HepG2 (cell line): ENCODE results near the gene FAM219B.

Experiments used
- AHDC1 ChIP-seq: sonication (generic); formaldehyde crosslinking; IDR thresholded peaks from 2 replicates; pipeline ENCODE4 v1.5.1; 2020; ENCODE audit warnings: mild to moderate bottlenecking, missing genetic modification reagents, borderline replicate concordance
- CTCF ChIP-seq: sonication (generic); formaldehyde crosslinking; IDR thresholded peaks from 2 replicates; pipeline ENCODE4 v1.5.0; 2020; ENCODE audit warnings: mild to moderate bottlenecking, missing genetic modification reagents, moderate library complexity
- FOXM1 ChIP-seq: sonication (generic); formaldehyde crosslinking; IDR thresholded peaks from 2 replicates; pipeline ENCODE4 v1.5.0; 2020; ENCODE audit warnings: missing genetic modification reagents
- NFIC ChIP-seq: IDR thresholded peaks from 2 replicates; pipeline ENCODE4 v1.6.1; 2012; ENCODE audit warnings: mild to moderate bottlenecking, low read length, inconsistent platforms
- SAP130 ChIP-seq: IDR thresholded peaks from 2 replicates; pipeline ENCODE4 v1.6.1; 2016; ENCODE audit warnings: low read depth
- ZBTB21 ChIP-seq: sonication (generic); formaldehyde crosslinking; IDR thresholded peaks from 2 replicates; pipeline ENCODE4 v1.4.0; 2020; ENCODE audit warnings: missing genetic modification reagents
- ZBTB7A ChIP-seq: sonication (generic); formaldehyde crosslinking; IDR thresholded peaks from 2 replicates; pipeline ENCODE4 v1.8.0; 2022; ENCODE audit warnings: mild to moderate bottlenecking, missing genetic modification reagents
- ZNF777 ChIP-seq: sonication (generic); formaldehyde crosslinking; IDR thresholded peaks from 2 replicates; pipeline ENCODE4 v1.4.0; 2020; ENCODE audit warnings: missing genetic modification reagents
- ZNF83 ChIP-seq: sonication (generic); formaldehyde crosslinking; IDR thresholded peaks from 2 replicates; pipeline ENCODE4 v1.4.0; 2020; ENCODE audit warnings: missing genetic modification reagents, mild to moderate bottlenecking, borderline replicate concordance

GRCh38 chr15:74924525-74924924 lies 17.9 kb upstream of the FAM219B start:
- TF ChIP-seq ZNF777 (CRISPR knock-in tag) (no peak), ZBTB7A (no peak), NFIC (no peak), ZBTB21 (CRISPR knock-in tag) (no peak), ZNF83 (no peak), CTCF (CRISPR knock-in tag) (no peak), AHDC1 (CRISPR knock-in tag) (no peak), SAP130 (CRISPR knock-in tag) (no peak), FOXM1 (CRISPR knock-in tag) (no peak)
